H9 (cell line): ENCODE data around the gene EIF3D. TPM values are rescaled to one million over a fixed set of nuclear protein-coding genes. Genes with fewer than 3 reads are reported as not detected.

Experiments used
- DNase-seq: peaks from one replicate; pipeline ENCODE4 v3.0.0-alpha.2; 2017
- H2AFZ ChIP-seq: one replicate; pipeline ENCODE4 v1.6.1; 2013; ENCODE audit warnings: mild to moderate bottlenecking, low read length, control low read depth, moderate library complexity
- H2AK5ac ChIP-seq: 2 replicates; pipeline ENCODE4 v1.6.1; 2013; ENCODE audit warnings: low read length, control low read depth, mixed read lengths; ENCODE audit not compliant: insufficient read length
- H2BK120ac ChIP-seq: one replicate; pipeline ENCODE4 v1.6.1; 2013; ENCODE audit warnings: low read depth, mild to moderate bottlenecking, low read length, control low read depth, inconsistent platforms; ENCODE audit not compliant: poor library complexity, severe bottlenecking
- H2BK12ac ChIP-seq: 2 replicates; pipeline ENCODE4 v1.6.1; 2013; ENCODE audit warnings: low read length, control low read depth, mixed read lengths, low read depth; ENCODE audit not compliant: insufficient read length
- H2BK15ac ChIP-seq: 2 replicates; pipeline ENCODE4 v1.6.1; 2013; ENCODE audit warnings: low read depth, low read length, control low read depth
- H2BK20ac ChIP-seq: one replicate; pipeline ENCODE4 v1.6.1; 2013; ENCODE audit warnings: low read depth, mild to moderate bottlenecking, low read length, control low read depth, inconsistent platforms; ENCODE audit not compliant: poor library complexity, severe bottlenecking
- H2BK5ac ChIP-seq: 2 replicates; pipeline ENCODE4 v1.6.1; 2013; ENCODE audit warnings: low read length, control low read depth, mixed read lengths; ENCODE audit not compliant: insufficient read length
- H3K14ac ChIP-seq: 2 replicates; pipeline ENCODE4 v1.6.1; 2013; ENCODE audit warnings: low read length, control low read depth; ENCODE audit not compliant: insufficient read depth
- H3K18ac ChIP-seq: 2 replicates; pipeline ENCODE4 v1.6.1; 2013; ENCODE audit warnings: low read depth, mild to moderate bottlenecking, mixed read lengths, low read length, control low read depth; ENCODE audit not compliant: insufficient read length
- H3K23ac ChIP-seq: 2 replicates; pipeline ENCODE4 v1.6.1; 2013; ENCODE audit warnings: low read length, control low read depth, mixed read lengths, low read depth; ENCODE audit not compliant: insufficient read length
- H3K23me2 ChIP-seq: 2 replicates; pipeline ENCODE4 v1.6.1; 2013; ENCODE audit warnings: low read depth, mild to moderate bottlenecking, mixed read lengths, low read length, control low read depth; ENCODE audit not compliant: insufficient read length, poor library complexity, severe bottlenecking
- H3K27ac ChIP-seq: 2 replicates; pipeline ENCODE4 v1.5.1; 2013; ENCODE audit warnings: low read length, control low read depth, mixed read lengths, low read depth; ENCODE audit not compliant: insufficient read length
- H3K27me3 ChIP-seq: 2 replicates; pipeline ENCODE4 v1.6.1; 2013; ENCODE audit warnings: low read length, control low read depth, inconsistent platforms; ENCODE audit not compliant: insufficient read depth
- H3K4ac ChIP-seq: 2 replicates; pipeline ENCODE4 v1.6.1; 2013; ENCODE audit warnings: low read depth, mild to moderate bottlenecking, control low read depth, inconsistent platforms, low read length, moderate library complexity
- H3K4me1 ChIP-seq: 2 replicates; pipeline ENCODE4 v1.6.1; 2013; ENCODE audit warnings: low read length, control low read depth, inconsistent platforms; ENCODE audit not compliant: insufficient read depth
- H3K4me2 ChIP-seq: 2 replicates; pipeline ENCODE4 v1.6.1; 2013; ENCODE audit warnings: low read length, control low read depth, mixed read lengths; ENCODE audit not compliant: insufficient read length, insufficient read depth
- H3K56ac ChIP-seq: 2 replicates; pipeline ENCODE4 v1.6.1; 2013; ENCODE audit warnings: low read depth, mild to moderate bottlenecking, mixed read lengths, low read length, control low read depth; ENCODE audit not compliant: insufficient read length
- H3K79me1 ChIP-seq: 2 replicates; pipeline ENCODE4 v1.6.1; 2013; ENCODE audit warnings: low read depth, mild to moderate bottlenecking, moderate library complexity, low read length, control low read depth, inconsistent platforms; ENCODE audit not compliant: insufficient read depth, poor library complexity, severe bottlenecking
- H3K79me2 ChIP-seq: 2 replicates; pipeline ENCODE4 v1.6.1; 2013; ENCODE audit warnings: low read length, control low read depth, inconsistent platforms; ENCODE audit not compliant: insufficient read depth
- H3K9ac ChIP-seq: 2 replicates; pipeline ENCODE4 v1.6.1; 2013; ENCODE audit warnings: low read length, control low read depth, mixed read lengths; ENCODE audit not compliant: insufficient read length; ENCODE audit errors: extremely low read depth
- H3K9me3 ChIP-seq: one replicate; pipeline ENCODE4 v1.6.1; 2013; ENCODE audit warnings: low read depth, low read length, inconsistent platforms; ENCODE audit not compliant: control insufficient read depth
- H3T11ph ChIP-seq: one replicate; pipeline ENCODE4 v1.6.1; 2013; ENCODE audit warnings: mild to moderate bottlenecking, low read length, control low read depth, inconsistent platforms
- H4K20me1 ChIP-seq: one replicate; pipeline ENCODE4 v1.6.1; 2013; ENCODE audit not compliant: control insufficient read depth, insufficient read length, insufficient read depth
- H4K5ac ChIP-seq: 2 replicates; pipeline ENCODE4 v1.6.1; 2013; ENCODE audit warnings: low read depth, mild to moderate bottlenecking, mixed read lengths, low read length, control low read depth; ENCODE audit not compliant: insufficient read length
- H4K8ac ChIP-seq: replicated peaks from 2 replicates; pipeline ENCODE4 v1.6.1; 2013; ENCODE audit warnings: low read length, control low read depth, mixed read lengths, low read depth; ENCODE audit not compliant: insufficient read length
- H4K91ac ChIP-seq: 2 replicates; pipeline ENCODE4 v1.6.1; 2013; ENCODE audit warnings: low read depth, mild to moderate bottlenecking, moderate library complexity, mixed read lengths, low read length, control low read depth; ENCODE audit not compliant: insufficient read length
- H3K27ac Mint-ChIP-seq, 3 experiments: 2 replicates in 2 of 3; 3 replicates in 1 of 3; pipeline ENCODE4 v1.8.0; 2020 to 2021; ENCODE audit warnings: mixed read lengths in 3 of 3, mild to moderate bottlenecking in 1 of 3, moderate library complexity in 1 of 3
- H3K27me3 Mint-ChIP-seq: 2 replicates; pipeline ENCODE4 v1.8.0; 2021; ENCODE audit warnings: low read depth, mild to moderate bottlenecking, moderate library complexity, mixed read lengths
- H3K36me3 Mint-ChIP-seq, 3 experiments: 2 replicates in 2 of 3; 3 replicates in 1 of 3; pipeline ENCODE4 v1.8.0; 2020 to 2021; ENCODE audit warnings: low read depth in 3 of 3, mixed read lengths in 3 of 3; ENCODE audit not compliant: insufficient read depth in 1 of 3
- H3K4me1 Mint-ChIP-seq, 2 experiments: 2 replicates each; pipeline ENCODE4 v1.8.0; 2020; ENCODE audit warnings: mixed read lengths in 2 of 2
- H3K4me3 Mint-ChIP-seq, 2 experiments: 2 replicates in 1 of 2; 3 replicates in 1 of 2; pipeline ENCODE4 v1.8.0; 2020 to 2021; ENCODE audit warnings: mild to moderate bottlenecking in 2 of 2, mixed read lengths in 2 of 2, moderate library complexity in 1 of 2
- H3K9me3 Mint-ChIP-seq, 2 experiments: 2 replicates in 1 of 2; 3 replicates in 1 of 2; pipeline ENCODE4 v1.8.0; 2020; ENCODE audit warnings: mild to moderate bottlenecking in 2 of 2, mixed read lengths in 2 of 2, moderate library complexity in 1 of 2
- whole genome bisulfite sequencing: extraction: QIAGEN DNeasy Blood & Tissue Kit; methylation state at CpG from one replicate; pipeline ENCODE4 v1.1.7; 2013; ENCODE audit warnings: missing lambda C conversion rate, low lambda C conversion rate, mixed read lengths; ENCODE audit not compliant: insufficient read length; ENCODE audit errors: extremely low coverage; 5-methylcytosine and 5-hydroxymethylcytosine counted together
- total RNA-seq: library from RNA; stranded (reverse); gene quantifications from 2 replicates; pipeline ENCODE4 v1.2.1, GENCODE V29; 2021
- TF ChIP-seq, protein P1 (sequence below): fragments of 200-600 bp; sonication (generic); conservative IDR thresholded peaks from 3 replicates; pipeline ENCODE4 v1.8.0; 2021; ENCODE audit warnings: antibody characterized with exemption, mild to moderate bottlenecking

EIF3D gene
- total RNA-seq, 1 experiment from 2014 or later, result 198 TPM

DNA sequence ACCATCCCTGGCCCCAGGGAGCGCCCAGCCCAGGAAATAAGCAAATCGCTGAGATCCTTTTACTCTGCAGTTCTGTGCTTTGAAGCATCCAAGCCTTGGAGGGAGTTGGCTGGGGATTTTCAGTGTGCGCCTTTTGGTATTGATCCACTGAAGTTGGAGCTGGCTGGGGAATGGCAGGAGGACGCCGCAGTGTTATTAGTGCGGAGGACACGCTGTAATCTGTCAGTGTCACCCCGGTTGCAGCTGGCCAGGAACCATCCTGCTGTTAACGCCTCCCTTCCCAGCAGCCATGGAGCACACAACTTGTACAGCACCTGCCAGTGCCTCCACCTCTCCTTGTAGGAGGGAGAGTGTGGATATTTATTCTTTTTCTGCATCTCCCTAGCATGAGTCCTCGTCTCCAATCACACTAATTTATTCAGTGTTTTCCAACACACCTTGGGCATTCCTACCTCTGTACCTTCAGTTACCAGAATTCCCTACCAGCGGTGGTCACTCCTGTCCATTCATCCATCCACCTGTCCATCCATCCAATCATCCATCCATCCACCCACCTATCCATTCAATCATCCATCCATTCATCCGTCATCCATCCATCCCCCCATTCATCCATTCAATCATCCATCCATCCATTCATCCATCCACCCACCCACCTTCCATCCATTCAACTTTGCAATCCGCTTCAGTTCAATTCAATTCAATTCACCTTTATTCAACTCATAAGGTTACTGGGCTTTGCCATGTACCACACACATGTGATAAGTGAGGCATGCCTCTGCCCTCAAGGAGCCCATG, 21.9 kb upstream of the EIF3D start:
- Histone ChIP-seq H2BK15ac (no peak overlapping the region), H3K18ac (no peak overlapping the region), H3K4ac (no peak overlapping the region), H4K5ac (no peak overlapping the region), H2BK20ac (no peak overlapping the region), H2BK12ac (no peak overlapping the region), H4K20me1 (no peaks in the 10 kb centered on the region), H4K91ac (no peak overlapping the region), H3K27ac (no peak overlapping the region), H2BK120ac (no peak overlapping the region), H3K23ac (no peak overlapping the region), H3K79me1 (no peaks in the 10 kb centered on the region), H3K4me2 (no peak overlapping the region), H3K79me2 (no peaks in the 10 kb centered on the region), H3K23me2 (no peaks in the 10 kb centered on the region), H4K8ac (no peak overlapping the region), H2BK5ac (no peak overlapping the region), H3T11ph (no peak overlapping the region), H3K4me1 (no peaks in the 10 kb centered on the region; the same call in 1 of the 2 replicates), H3K9ac (no peak overlapping the region), H2AFZ (no peak overlapping the region), H3K56ac (no peak overlapping the region), H3K9me3 (no peaks in the 10 kb centered on the region), H2AK5ac (no peak overlapping the region), H3K27me3 (peaks cover 3% of the 10 kb centered on the region; the same call in 1 of the 2 replicates), H3K14ac (no peak overlapping the region)
- 100% methylated on average over 2 of the region's 13 CpGs for WGBS
- H3K27me3 Mint-ChIP-seq, result peaks cover 22% of the 10 kb centered on the region
- H3K9me3 Mint-ChIP-seq, result no peaks in the 10 kb centered on the region
- H3K4me1 Mint-ChIP-seq, result peaks cover 20 to 28% of the 10 kb centered on the region in 2 experiments
- no peaks in the 10 kb centered on the region for H3K36me3 Mint-ChIP-seq
- TF ChIP-seq, protein P1, sequence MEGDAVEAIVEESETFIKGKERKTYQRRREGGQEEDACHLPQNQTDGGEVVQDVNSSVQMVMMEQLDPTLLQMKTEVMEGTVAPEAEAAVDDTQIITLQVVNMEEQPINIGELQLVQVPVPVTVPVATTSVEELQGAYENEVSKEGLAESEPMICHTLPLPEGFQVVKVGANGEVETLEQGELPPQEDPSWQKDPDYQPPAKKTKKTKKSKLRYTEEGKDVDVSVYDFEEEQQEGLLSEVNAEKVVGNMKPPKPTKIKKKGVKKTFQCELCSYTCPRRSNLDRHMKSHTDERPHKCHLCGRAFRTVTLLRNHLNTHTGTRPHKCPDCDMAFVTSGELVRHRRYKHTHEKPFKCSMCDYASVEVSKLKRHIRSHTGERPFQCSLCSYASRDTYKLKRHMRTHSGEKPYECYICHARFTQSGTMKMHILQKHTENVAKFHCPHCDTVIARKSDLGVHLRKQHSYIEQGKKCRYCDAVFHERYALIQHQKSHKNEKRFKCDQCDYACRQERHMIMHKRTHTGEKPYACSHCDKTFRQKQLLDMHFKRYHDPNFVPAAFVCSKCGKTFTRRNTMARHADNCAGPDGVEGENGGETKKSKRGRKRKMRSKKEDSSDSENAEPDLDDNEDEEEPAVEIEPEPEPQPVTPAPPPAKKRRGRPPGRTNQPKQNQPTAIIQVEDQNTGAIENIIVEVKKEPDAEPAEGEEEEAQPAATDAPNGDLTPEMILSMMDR, result no peak
- DNase-seq, result no peak
- no peak overlapping the region for H3K27ac Mint-ChIP-seq
- no peak overlapping the region; a peak in 1 of 5 replicates for H3K4me3 Mint-ChIP-seq
